Activated T-helper 2 cell treated with anti-CD3 and anti-CD28 coated beads, Interferon-gamma antibody, Interleukin-2, Interleukin-4, amounts not matched to agents 10 μg/mL and 5 μg/mL and 100 μg/mL, durations not matched to agents 14 hours and 24 hours and 36 hours (primary cell): ENCODE results near the gene ALOX15. TPM values are rescaled to one million over a fixed set of nuclear protein-coding genes. Genes with fewer than 3 reads are reported as not detected.
"Not testable (repeated sequence)": the region's sequence is repeated elsewhere in the genome, so short reads cannot be mapped to it uniquely, and the experiment has no call there.

Source experiments
- DNase-seq: peaks from one replicate; pipeline ENCODE4 v3.0.0; 2021; ENCODE audit warnings: low spot score
- H3K27ac Mint-ChIP-seq: one replicate; pipeline ENCODE4 v1.8.0; 2021; ENCODE audit warnings: mixed read lengths
- H3K27me3 Mint-ChIP-seq: one replicate; pipeline ENCODE4 v1.8.0; 2021; ENCODE audit warnings: low read depth, mixed read lengths
- H3K36me3 Mint-ChIP-seq: one replicate; pipeline ENCODE4 v1.8.0; 2021; ENCODE audit warnings: low read depth, mixed read lengths
- H3K4me1 Mint-ChIP-seq: one replicate; pipeline ENCODE4 v1.8.0; 2021; ENCODE audit warnings: low read depth, mixed read lengths
- H3K4me3 Mint-ChIP-seq: one replicate; pipeline ENCODE4 v1.8.0; 2021; ENCODE audit warnings: low read depth, mild to moderate bottlenecking, moderate library complexity, mixed read lengths
- H3K9me3 Mint-ChIP-seq: one replicate; pipeline ENCODE4 v1.8.0; 2021; ENCODE audit warnings: mixed read lengths
- intact Hi-C: fragments of 100-400 bp; cut with micrococcal nuclease; formaldehyde crosslinking; loops from one replicate; pipeline ENCODE4 v1.15.1; 2023
- total RNA-seq: library from RNA; stranded (reverse); gene quantifications from 2 replicates; pipeline ENCODE4 v1.2.3, GENCODE V29; 2022

ALOX15 gene, protein sequence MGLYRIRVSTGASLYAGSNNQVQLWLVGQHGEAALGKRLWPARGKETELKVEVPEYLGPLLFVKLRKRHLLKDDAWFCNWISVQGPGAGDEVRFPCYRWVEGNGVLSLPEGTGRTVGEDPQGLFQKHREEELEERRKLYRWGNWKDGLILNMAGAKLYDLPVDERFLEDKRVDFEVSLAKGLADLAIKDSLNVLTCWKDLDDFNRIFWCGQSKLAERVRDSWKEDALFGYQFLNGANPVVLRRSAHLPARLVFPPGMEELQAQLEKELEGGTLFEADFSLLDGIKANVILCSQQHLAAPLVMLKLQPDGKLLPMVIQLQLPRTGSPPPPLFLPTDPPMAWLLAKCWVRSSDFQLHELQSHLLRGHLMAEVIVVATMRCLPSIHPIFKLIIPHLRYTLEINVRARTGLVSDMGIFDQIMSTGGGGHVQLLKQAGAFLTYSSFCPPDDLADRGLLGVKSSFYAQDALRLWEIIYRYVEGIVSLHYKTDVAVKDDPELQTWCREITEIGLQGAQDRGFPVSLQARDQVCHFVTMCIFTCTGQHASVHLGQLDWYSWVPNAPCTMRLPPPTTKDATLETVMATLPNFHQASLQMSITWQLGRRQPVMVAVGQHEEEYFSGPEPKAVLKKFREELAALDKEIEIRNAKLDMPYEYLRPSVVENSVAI
- total RNA-seq = not detected in 2 replicates

- DNase-seq = no peak
- Mint-ChIP-seq H3K27me3 (peaks cover 75% of the 10 kb centered on the region), H3K27ac (no peak within 1 kb of the TSS), H3K9me3 (no peaks in the 10 kb centered on the region), H3K4me3 (no peak within 1 kb of the TSS), H3K4me1 (peaks cover 14% of the 10 kb centered on the region), H3K36me3 (no peaks in the 10 kb centered on the region)
- intact Hi-C loops = no loop called here
These were observed at the start of gene ALOX15 for GRCh38 chr17:4641297-4642195. ALOX15 (minus strand) TSS chr17:4641678; CDS start chr17:4641651, 27 bp downstream.

DNA sequence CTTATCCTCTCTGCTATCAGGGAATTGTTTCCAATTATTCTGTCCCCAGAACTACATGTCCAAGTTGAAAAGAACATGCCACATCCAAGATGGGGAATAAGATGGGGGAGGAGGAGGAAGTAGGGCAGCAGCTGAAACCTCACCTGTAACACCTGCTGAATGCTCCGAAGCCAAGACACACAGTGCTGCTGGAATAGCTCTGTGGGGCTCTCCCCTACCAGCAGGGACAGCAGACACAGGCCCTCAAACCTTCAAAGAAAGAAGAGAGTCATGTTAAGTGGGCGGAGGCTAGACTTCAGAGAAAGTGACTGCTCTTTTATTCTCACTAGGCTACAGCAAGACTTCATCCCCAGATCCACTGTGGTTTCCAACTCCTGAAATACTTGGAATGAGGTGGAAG lies 49.3 kb upstream of the ALOX15 start:
- Mint-ChIP-seq H3K9me3 (no peaks in the 10 kb centered on the region), H3K27ac (no peak overlapping the region), H3K27me3 (no peaks in the 10 kb centered on the region), H3K36me3 (peaks cover 73% of the 10 kb centered on the region), H3K4me3 (no peak overlapping the region), H3K4me1 (peaks cover 11% of the 10 kb centered on the region)
- no peak for DNase-seq
- intact Hi-C loops = no loop called here

DNA sequence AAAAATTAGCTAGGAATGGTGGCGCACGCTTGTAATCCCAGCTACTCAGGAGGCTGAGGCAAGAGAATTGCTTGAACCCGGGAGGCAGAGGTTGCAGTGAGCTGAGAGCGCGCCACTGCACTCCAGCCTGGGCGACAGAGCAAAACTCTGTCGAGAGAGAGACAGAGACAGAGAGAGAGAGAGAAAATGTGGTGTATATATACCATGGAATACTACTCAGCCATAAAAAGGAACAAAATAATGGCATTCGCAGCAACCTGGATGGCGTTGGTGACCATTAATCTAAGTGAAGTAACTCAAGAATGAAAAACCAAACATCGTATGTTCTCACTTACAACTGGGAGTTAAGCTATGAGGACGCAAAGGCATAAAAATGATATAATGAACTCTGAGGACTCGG lies 48.4 kb upstream of the ALOX15 start:
- DNase-seq, H3K9me3 Mint-ChIP-seq, intact Hi-C loops, H3K27me3 Mint-ChIP-seq, H3K4me3 Mint-ChIP-seq, H3K27ac Mint-ChIP-seq, H3K4me1 Mint-ChIP-seq: not testable (repeated sequence)
- H3K36me3 Mint-ChIP-seq = peaks cover 77% of the 10 kb centered on the region

GRCh38 chr17:4683739-4684138 lies 42.3 kb upstream of the ALOX15 start:
- H3K9me3 Mint-ChIP-seq, H3K4me3 Mint-ChIP-seq, H3K27me3 Mint-ChIP-seq, intact Hi-C loops, H3K27ac Mint-ChIP-seq, DNase-seq: not testable (repeated sequence)
- H3K36me3 Mint-ChIP-seq = peaks cover 82% of the 10 kb centered on the region
- H3K4me1 Mint-ChIP-seq = peaks cover 11% of the 10 kb centered on the region

- no peaks in the 10 kb centered on the region for H3K27me3 Mint-ChIP-seq
- intact Hi-C loops = loop anchor here (2.0 kb wide), 1 partner anchor 21 kb away; no protein-coding TSS in a partner anchor
- no peak overlapping the region for H3K27ac Mint-ChIP-seq
- H3K4me3 Mint-ChIP-seq = no peak overlapping the region
- peaks cover 18% of the 10 kb centered on the region for H3K4me1 Mint-ChIP-seq
- peaks cover 82% of the 10 kb centered on the region for H3K36me3 Mint-ChIP-seq
- H3K9me3 Mint-ChIP-seq = no peaks in the 10 kb centered on the region
- no peak for DNase-seq
These were observed 38.2 kb upstream of the ALOX15 start for GRCh38 chr17:4679658-4680057.

DNA sequence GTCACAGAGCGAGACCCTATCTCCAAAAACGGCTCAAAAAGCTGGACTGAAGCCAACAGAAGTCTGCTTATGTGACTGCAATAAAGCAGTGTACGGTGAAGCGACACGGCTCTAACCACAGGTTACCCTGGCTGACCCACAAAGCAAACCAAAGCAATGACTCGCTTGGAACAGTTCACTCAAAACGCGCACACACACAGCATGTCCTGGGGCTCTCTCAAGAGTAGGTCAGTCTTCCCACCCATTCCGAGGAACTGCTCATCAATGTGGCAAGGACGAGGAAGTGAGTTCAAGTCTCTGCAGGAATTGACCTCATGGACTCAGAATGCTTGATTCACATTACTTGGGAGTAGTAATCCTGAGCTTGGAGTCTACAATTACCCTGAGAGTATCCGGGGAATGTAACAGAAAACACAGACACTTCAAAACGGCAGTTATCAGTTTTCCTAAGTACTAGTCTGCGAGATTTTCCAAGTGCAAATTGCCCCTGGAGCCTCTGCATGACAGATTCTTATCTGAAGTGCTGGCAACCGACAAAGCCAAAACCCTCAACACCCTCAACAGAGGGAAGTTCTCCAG lies 37.1 kb upstream of the ALOX15 start:
- H3K4me3 Mint-ChIP-seq = no peak overlapping the region
- H3K36me3 Mint-ChIP-seq = peaks cover 78% of the 10 kb centered on the region
- no peak overlapping the region for H3K27ac Mint-ChIP-seq
- intact Hi-C loops = loop anchor here (2.0 kb wide), 1 partner anchor 20 kb away; no protein-coding TSS in a partner anchor
- H3K27me3 Mint-ChIP-seq = no peaks in the 10 kb centered on the region
- DNase-seq = no peak
- H3K4me1 Mint-ChIP-seq = peaks cover 18% of the 10 kb centered on the region
- no peaks in the 10 kb centered on the region for H3K9me3 Mint-ChIP-seq

DNA sequence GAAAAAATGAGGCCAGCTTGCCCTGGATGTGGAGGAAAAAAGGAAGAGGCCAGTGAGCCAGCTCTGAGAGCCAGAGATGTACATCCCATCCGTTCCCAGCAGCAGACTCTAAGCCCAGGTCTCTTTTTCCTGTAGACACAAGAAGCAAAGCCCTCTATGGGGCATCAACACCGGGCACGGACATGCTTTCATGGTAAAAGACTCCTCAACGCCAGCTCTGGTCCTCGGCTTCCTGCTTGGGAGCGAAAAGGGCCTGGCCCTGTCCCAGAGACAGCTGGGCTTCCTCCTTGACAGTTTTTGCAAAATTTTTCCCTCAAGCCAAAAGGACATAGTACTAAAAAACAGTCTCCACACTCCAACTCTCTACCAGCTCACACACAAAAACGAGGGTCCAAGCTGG lies 35.3 kb upstream of the ALOX15 start:
- no peaks in the 10 kb centered on the region for H3K9me3 Mint-ChIP-seq
- peaks cover 18% of the 10 kb centered on the region for H3K4me1 Mint-ChIP-seq
- H3K4me3 Mint-ChIP-seq = no peak overlapping the region
- intact Hi-C loops = no loop called here
- DNase-seq = no peak
- peaks cover 81% of the 10 kb centered on the region for H3K36me3 Mint-ChIP-seq
- H3K27me3 Mint-ChIP-seq = no peaks in the 10 kb centered on the region
- no peak overlapping the region for H3K27ac Mint-ChIP-seq

GRCh38 chr17:4675791-4676190 lies 34.3 kb upstream of the ALOX15 start:
- Mint-ChIP-seq H3K9me3 (no peaks in the 10 kb centered on the region), H3K4me1 (peaks cover 18% of the 10 kb centered on the region), H3K4me3 (no peak overlapping the region), H3K36me3 (peaks cover 81% of the 10 kb centered on the region), H3K27me3 (no peaks in the 10 kb centered on the region), H3K27ac (no peak overlapping the region)
- DNase-seq = no peak
- intact Hi-C loops = no loop called here

GRCh38 chr17:4674685-4674998 lies 33.2 kb upstream of the ALOX15 start:
- H3K4me1 Mint-ChIP-seq = peaks cover 13% of the 10 kb centered on the region
- DNase-seq = no peak
- no peak overlapping the region for H3K4me3 Mint-ChIP-seq
- peaks cover 82% of the 10 kb centered on the region for H3K36me3 Mint-ChIP-seq
- no peak overlapping the region for H3K27ac Mint-ChIP-seq
- no peaks in the 10 kb centered on the region for H3K9me3 Mint-ChIP-seq
- no peaks in the 10 kb centered on the region for H3K27me3 Mint-ChIP-seq
- intact Hi-C loops = no loop called here

GRCh38 chr17:4673986-4674684 lies 32.7 kb upstream of the ALOX15 start:
- H3K36me3 Mint-ChIP-seq = peaks cover 81% of the 10 kb centered on the region

GRCh38 chr17:4673169-4673568 lies 31.7 kb upstream of the ALOX15 start:
- DNase-seq = no peak
- Mint-ChIP-seq H3K4me3 (no peak overlapping the region), H3K36me3 (peaks cover 71% of the 10 kb centered on the region), H3K9me3 (no peaks in the 10 kb centered on the region), H3K4me1 (peaks cover 2% of the 10 kb centered on the region), H3K27me3 (peaks cover 1% of the 10 kb centered on the region), H3K27ac (no peak overlapping the region)
- intact Hi-C loops = no loop called here

More at GRCh38 chr17:4673986-4674684, 32.7 kb upstream of the ALOX15 start:
- DNase-seq = no peak
- Mint-ChIP-seq H3K4me3 (no peak overlapping the region), H3K27ac (no peak overlapping the region), H3K27me3 (no peaks in the 10 kb centered on the region), H3K9me3 (no peaks in the 10 kb centered on the region), H3K4me1 (peaks cover 8% of the 10 kb centered on the region)
- intact Hi-C loops = no loop called here

GRCh38 chr17:4672751-4673150 lies 31.3 kb upstream of the ALOX15 start:
- no peak overlapping the region for H3K27ac Mint-ChIP-seq
- no peak overlapping the region for H3K4me3 Mint-ChIP-seq
- H3K36me3 Mint-ChIP-seq = peaks cover 69% of the 10 kb centered on the region
- peaks cover 1% of the 10 kb centered on the region for H3K27me3 Mint-ChIP-seq
- DNase-seq = no peak
- no peaks in the 10 kb centered on the region for H3K4me1 Mint-ChIP-seq
- H3K9me3 Mint-ChIP-seq = no peaks in the 10 kb centered on the region
- intact Hi-C loops = no loop called here
